Lower leg skin (tissue), 3 donors: ENCODE measurements around the gene RFK.

Source experiments
- POLR2A ChIP-seq, 2 donors: fragments of 450-650 bp; IDR thresholded peaks; one replicate each; pipeline ENCODE4 v1.6.1; 2016 to 2017; ENCODE audit warnings: antibody characterized with exemption in 2 of 2, mild to moderate bottlenecking in 1 of 2, moderate library complexity in 1 of 2
- TF ChIP-seq, protein P1 (sequence below), 3 donors: fragments of 450-650 bp; IDR thresholded peaks; one replicate each; pipeline ENCODE4 v1.5.1; 2016; ENCODE audit warnings: antibody characterized with exemption in 3 of 3, mild to moderate bottlenecking in 3 of 3, moderate library complexity in 2 of 3

GRCh38 chr9:76379494-76379893 lies 14.7 kb downstream of the RFK start:
- TF ChIP-seq, protein P1, sequence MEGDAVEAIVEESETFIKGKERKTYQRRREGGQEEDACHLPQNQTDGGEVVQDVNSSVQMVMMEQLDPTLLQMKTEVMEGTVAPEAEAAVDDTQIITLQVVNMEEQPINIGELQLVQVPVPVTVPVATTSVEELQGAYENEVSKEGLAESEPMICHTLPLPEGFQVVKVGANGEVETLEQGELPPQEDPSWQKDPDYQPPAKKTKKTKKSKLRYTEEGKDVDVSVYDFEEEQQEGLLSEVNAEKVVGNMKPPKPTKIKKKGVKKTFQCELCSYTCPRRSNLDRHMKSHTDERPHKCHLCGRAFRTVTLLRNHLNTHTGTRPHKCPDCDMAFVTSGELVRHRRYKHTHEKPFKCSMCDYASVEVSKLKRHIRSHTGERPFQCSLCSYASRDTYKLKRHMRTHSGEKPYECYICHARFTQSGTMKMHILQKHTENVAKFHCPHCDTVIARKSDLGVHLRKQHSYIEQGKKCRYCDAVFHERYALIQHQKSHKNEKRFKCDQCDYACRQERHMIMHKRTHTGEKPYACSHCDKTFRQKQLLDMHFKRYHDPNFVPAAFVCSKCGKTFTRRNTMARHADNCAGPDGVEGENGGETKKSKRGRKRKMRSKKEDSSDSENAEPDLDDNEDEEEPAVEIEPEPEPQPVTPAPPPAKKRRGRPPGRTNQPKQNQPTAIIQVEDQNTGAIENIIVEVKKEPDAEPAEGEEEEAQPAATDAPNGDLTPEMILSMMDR (IDR thresholded peaks at IDR 0.05), result no peak
- TF ChIP-seq POLR2A (IDR thresholded peaks at IDR 0.05), result no peak
